Fibroblast of lung (primary cell): Measurements from ENCODE around the gene SYT17.

Experiments
- EZH2 ChIP-seq: IDR thresholded peaks from 2 replicates; pipeline ENCODE4 v1.5.1; 2012; ENCODE audit warnings: low read length, control low read depth, mild to moderate bottlenecking; ENCODE audit errors: missing control alignments
- TF ChIP-seq, protein P1 (sequence below), 2 donors: IDR thresholded peaks in 1 of 2; conservative IDR thresholded peaks in 1 of 2; 1 replicate in 1 of 2; 2 replicates in 1 of 2; pipeline ENCODE4 v1.5.1; 2011 to 2012; ENCODE audit warnings: low read length in 2 of 2, control low read depth in 1 of 2, inconsistent platforms in 1 of 2, low read depth in 1 of 2, mild to moderate bottlenecking in 1 of 2

DNA sequence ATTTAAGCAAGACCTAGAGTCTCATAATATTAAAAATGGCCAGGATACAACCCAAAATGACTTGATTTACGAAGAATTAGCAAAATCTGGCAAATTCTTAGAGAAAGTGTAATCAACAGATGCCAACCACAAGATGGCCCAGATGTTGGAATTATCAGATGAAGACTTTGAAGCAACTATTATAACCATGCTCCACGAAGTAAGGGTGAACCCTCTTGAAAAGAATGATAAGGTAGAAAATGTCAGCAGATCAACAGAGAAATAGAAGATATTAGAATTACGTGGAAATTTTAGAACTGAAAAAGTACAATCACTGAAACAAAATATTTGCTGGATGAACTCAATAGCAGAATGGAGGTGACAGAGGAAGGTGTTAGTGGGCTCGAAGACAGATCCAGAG, 67.4 kb downstream of the SYT17 start:
- TF ChIP-seq, protein P1, sequence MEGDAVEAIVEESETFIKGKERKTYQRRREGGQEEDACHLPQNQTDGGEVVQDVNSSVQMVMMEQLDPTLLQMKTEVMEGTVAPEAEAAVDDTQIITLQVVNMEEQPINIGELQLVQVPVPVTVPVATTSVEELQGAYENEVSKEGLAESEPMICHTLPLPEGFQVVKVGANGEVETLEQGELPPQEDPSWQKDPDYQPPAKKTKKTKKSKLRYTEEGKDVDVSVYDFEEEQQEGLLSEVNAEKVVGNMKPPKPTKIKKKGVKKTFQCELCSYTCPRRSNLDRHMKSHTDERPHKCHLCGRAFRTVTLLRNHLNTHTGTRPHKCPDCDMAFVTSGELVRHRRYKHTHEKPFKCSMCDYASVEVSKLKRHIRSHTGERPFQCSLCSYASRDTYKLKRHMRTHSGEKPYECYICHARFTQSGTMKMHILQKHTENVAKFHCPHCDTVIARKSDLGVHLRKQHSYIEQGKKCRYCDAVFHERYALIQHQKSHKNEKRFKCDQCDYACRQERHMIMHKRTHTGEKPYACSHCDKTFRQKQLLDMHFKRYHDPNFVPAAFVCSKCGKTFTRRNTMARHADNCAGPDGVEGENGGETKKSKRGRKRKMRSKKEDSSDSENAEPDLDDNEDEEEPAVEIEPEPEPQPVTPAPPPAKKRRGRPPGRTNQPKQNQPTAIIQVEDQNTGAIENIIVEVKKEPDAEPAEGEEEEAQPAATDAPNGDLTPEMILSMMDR (conservative IDR thresholded peaks at IDR 0.05 in 1 of 2, IDR thresholded peaks at IDR 0.05 in 1 of 2; ENCODE audit: low read depth in 1 of 2, low read length in 2 of 2), result no peak
- TF ChIP-seq EZH2, result no peak
